GM19099 (cell line): ENCODE results near the gene KIAA1755.

Source experiments
- POLR2A ChIP-seq: IDR thresholded peaks from 3 replicates; pipeline ENCODE4 v1.6.1; 2011; ENCODE audit warnings: low read depth; ENCODE audit not compliant: insufficient read length; ENCODE audit errors: extremely low read depth

KIAA1755 gene

DNA sequence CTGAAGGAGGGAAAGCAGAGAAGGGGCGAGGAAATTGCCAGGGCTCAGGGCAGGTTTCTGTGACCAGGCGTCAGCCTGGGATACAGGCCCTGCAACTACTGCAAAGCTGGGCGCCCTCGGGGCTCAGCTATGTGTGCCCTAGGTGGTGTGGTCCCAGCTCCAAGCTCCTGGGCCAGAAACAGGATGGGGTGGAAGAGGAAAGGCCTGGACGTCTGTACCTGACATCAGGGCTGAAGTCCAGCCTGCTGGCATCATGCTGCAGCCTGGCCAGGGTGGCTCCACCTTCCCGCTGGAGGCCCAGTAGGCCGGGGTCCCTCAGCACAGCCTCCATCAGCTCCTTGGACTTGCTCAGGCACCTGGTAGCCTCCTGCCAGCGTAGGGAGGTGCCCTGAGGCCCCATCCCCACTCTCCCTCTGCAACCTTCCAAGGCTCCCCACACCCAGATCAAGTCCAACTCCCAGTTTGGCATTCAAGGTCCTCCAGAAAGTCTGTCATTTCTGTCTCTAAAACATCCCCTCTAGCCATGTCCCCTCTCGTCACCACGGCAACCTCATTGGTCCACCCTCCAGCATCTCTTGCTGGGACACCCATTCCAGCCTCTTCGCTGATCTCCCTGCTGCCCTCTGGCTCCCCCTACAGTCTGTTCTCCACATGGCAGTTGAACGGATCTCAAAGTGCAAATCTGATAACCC lies 38.2 kb downstream of the KIAA1755 start:
- TF ChIP-seq POLR2A, result no peak

DNA sequence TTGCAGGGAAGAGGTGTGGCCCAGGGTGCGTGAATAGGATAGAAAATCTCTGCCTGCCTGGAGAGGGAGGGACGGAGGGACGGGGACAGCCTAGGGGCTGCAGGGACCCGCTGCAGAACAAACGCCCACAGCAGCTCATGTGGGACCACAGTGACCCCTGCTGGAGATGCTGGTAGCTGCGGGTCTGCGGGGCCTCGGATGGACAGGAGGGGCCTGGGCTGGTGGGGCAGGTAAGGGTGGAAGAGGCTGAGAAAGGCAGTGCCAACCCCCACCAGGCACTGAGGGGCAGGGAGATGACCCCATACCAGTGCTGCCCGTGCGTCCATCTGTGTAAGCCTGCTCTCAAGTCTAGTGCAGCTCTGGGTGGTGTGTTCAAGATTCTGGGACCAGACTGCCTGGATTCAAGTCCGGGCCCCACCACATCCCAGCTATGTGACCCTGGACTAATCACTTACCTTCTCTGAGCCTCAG lies 39.4 kb downstream of the KIAA1755 start:
- no peak for TF ChIP-seq POLR2A

DNA sequence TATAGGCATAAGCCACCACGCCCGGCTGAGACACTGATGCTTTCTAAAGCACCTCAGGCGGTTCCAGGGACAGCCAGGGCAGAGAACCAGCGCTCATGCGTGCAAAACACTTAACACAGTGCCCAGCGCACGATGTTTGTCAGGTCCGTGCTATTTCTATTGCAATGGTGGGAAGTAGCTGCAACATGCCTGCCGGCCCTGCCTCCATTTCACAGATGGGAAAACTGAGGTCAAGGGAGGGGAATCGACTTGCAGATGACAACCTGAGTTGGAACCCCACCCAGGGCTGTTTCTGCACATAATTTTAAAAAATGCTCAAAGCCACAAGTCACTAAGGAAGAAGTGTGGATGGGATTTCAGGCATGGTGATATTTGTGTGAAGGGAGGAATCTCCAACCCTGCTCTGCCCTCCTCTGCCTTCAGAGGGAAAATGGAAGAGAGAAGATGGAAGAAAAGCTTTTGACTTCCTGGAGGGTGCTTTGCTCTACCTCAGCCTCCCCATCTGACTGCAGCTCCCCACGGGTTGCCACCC lies 39.9 kb downstream of the KIAA1755 start:
- TF ChIP-seq POLR2A, result no peak

DNA sequence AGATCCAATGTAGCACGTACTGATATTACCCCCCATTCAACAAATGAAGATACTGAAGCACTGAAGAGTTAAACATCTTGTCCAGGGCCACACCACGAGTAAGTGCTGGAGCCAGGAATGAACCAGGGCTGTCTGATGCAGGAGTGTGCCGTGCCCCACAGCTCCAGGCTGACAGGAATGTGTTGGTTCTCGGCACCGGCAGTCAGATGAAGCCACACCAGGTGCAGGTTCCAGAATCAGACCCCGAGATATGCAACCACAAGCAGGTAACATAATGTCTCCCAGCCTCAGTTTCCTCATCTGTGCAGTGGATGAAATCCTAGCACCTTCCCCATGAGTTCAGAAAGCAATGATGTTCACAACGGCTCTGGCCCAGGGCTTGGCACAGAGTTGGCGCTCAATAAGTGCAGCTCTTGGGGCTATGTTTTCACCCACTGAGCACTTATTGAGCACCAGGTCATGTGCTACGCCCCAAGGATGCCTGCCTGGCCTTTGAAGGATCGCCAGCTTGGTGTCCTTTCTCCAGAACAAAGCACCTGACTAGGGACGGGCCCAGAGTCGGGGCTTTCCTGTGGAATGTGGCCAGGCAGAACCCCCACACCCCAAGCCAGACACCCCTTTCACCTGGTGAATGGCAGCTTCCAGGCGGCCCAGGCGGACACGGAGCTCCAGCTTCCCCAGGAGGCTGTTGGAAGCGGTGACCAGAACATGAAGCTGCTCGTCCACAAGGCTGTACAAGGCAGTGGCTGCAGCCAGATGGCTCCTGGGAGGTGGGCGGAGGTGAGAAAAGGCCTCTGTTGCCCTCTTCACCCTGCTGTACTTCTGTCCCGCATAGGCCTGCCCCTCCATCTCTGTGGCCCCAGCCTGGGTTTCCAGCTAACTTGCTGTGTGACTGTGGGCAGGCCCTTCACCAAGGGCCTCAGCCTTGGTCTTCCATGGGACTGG lies 41.3 kb downstream of the KIAA1755 start:
- no peak for TF ChIP-seq POLR2A

DNA sequence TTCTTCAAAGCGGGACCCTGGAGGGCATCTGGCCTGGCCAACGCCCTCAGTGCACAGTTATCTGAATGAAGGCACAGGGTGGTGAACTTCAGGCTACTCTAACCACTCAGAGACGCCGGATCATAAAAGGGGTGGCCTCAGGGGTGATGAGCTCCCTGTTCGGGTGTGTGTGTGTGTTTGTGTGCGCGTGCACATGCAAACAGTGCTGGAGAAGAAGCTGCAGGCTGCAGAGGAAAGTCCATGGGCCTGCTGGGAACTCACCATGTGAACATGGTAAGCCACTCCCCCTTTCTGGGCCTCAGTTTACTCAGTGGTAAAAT lies 42.0 kb downstream of the KIAA1755 start:
- no peak for TF ChIP-seq POLR2A

DNA sequence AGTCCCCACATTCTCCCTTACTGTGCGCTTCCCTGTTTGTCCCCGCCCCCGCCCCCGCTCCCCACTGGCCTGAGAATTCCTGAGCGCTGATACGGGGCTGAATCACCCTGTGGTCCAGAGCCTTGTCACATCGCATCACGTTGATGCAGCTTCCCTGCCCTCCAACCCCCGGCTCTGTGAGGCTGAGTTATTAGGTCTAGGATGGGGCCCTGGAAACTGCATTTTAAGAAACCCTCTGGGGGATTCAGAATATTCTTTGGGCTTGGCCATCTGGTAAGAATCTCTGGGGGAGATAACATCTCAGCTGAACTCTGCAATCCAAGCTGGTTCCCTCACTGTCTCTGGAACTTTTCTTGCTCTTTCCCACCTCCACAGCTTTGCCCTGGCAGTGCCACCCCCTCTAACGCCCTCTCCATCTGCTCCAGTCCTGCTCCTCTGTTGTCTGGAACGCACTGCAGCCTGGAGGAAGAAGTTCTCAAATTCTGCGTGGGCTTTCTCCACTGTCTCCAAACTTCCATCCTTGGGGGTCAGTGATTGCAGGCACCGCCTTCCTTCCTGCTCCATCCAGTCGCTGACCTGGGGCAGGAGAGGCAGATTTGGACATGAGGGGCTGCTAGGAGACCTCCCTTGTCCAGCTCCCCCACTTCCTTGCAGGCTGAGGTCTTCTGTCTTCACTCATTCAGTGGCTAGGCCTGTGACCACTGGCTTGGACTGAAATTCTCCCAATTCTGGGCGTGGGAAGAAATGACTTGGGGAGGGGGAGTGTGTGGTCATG lies 42.6 kb downstream of the KIAA1755 start:
- no peak for TF ChIP-seq POLR2A

DNA sequence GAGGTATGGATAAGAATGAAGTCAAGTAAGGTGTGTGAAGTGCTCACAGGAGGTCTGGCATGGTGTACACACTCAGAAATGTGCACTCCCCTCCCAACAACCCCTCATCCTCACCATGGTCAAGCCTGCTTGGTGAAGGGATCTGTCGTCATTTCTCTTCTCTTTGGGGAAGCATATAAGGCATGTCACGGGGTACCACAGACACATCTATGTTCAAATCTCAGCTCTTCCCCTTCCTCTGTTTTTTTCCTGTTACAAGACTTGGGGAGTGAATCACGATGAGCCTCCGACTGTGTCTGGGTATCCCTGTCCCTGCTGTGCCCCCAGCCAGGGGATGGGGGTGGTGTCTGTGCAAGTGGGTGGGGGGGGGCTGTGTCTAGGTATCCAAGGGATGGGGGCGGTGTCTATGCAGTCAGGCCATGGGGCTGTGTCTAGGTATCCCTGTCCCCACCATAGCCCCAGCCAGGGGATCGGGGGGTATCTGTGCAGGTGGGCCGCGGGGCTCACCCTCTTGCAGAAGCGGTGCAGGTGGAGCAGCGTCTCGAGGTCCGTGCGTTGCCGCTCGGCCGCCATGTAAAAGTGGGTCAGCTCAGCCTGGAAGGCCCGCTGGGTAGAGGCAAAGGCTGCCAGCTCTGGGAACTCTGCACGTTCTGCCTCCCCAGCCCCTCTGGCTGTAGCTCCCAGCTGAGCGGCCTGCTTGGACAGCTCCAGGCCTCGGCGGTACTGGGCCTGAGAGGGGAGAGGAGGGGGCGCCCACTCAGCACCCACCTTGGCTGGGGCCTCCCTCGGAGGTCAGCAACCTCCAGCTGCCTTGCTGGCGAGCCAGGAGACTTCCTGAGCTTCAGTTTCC lies 43.6 kb downstream of the KIAA1755 start:
- TF ChIP-seq POLR2A, result no peak

DNA sequence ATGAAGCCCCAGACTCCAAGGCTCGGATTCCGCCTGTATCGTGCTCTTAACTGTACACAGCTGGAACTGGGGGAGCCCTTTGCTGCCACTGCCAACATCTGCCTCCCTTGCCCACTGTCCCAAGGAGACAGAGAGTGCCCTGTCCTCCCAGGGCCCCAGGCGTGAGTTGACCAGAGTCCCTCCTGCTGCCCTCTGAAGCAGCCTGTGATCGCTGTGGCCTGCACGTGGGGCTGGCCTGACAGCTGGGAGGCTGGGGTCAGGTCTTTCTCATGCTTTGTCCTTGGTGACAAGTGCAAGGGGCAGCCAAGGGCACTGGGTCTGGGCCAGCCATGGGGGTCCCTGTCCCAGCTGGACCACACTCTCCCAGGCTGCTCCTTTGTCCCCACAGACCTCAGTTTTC lies 44.3 kb downstream of the KIAA1755 start:
- no peak for TF ChIP-seq POLR2A

DNA sequence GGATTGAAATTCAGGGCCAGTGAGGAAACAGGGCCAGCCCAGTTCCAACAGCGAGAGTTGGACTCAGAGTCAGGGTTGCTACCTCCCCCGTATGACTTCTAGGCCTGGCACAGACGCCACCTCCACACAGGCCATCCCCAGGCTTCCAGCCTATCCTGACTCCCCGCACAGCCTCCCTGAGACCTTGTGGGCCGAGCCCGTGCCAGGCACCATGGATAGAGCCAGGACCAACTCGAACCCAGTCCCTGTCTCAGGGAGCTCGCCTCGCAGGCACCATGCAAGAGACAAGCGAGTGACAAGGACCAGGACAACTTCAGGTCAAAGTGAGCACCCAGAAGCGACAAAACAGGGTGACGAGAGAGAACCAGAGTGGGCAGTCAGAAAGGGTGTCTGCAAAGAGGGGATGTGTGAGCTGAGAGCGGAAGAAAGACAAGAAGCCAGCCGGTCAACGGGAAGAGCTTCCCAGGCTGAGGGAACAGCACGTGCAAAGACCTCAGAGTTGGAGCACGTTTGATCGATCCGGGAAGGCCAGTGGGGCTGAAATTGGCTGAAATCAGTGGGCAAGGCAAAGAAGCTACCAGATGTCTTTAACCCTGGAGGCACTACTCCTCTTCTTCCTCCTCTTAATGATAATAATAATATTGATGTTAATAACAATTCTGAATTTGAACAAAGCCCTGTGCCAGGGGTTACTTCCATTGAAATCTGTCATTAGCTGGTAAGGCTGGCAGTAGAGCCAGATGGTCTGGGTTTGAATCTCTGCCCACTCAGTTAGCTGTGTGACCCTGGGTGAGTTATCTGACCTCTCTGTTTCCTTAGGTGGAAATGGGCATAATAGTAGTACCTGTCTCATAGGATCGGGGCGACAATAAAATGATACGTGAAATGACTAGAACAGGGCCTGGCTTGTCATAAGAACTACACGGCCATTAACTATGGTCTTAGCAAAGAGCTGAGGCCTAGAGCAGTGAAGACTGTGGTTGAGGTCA lies 45.0 kb downstream of the KIAA1755 start:
- no peak for TF ChIP-seq POLR2A

DNA sequence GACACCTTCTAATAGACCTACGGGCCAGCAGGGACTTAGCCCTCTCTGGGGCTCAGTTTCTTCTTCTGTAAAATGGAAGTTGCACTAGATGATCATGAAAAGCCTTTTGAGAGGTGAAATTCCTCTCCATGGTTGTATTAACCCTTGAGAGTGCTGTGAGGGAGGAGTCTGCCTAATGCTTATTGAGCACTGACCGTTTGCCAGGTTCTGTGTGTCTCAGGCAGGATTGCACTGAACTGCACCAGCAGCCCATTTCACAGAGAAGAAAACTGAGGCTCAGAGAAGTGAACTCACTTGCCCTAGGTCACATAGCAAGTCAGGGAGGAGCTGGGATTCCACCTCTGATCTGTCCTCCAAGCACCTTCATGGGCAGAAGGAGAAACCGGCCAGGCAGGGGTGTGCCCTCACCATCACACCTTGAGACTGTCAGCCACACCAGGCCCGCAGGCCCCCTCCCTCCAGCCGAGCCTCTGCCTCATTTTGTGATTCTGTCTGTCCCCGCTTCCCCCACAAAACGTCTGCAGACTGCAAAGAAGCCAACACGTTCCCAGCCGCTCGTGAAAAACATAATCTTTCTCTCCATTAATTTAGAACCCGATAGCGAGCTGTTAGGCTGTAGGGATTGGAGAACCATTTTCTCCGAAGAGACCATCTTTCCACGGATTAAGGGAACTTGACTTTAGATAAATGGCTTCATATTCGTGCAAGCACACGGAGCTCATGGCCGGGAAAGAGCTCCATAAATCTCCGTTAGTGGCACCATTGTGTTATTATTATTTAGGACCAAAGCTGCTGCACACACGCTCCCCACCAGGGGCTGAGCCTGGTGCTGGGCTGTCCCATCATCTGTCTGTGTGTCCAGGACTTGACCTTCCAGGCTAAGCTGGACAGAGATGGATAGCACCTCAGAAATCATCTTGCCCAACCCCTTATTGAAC lies 46.0 kb downstream of the KIAA1755 start:
- TF ChIP-seq POLR2A, result no peak

DNA sequence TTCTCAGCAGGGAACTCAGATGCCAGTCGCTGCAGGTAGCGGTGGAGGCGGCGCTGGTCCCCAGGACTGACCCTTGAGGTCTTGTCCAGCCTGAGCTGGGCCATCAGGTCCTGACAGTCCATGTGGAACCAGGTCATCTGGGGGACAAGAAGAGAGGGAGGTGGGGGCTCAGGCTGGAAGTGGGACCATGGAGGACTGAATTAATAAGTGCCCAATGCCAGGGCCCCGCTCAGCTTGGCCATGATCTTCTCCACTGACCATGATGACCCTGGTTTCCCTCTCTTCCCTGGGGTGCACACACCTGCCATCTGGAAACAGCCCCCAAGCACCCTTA lies 47.0 kb downstream of the KIAA1755 start:
- no peak for TF ChIP-seq POLR2A
